HepG2 (cell line): ENCODE results near the gene GRB7. TPM values are rescaled to one million over a fixed set of nuclear protein-coding genes. Genes with fewer than 3 reads are reported as not detected.
A peak's percentile ranks its signal among the peaks of the same experiment; 100 is the strongest.

ENCODE experiments used
- AGO1 ChIP-seq: fragments of 200-400 bp; formaldehyde crosslinking; IDR thresholded peaks from 2 replicates; pipeline ENCODE4 v1.6.1; 2017; ENCODE audit warnings: mild to moderate bottlenecking, low read depth, low read length, moderate library complexity; ENCODE audit not compliant: poor library complexity, severe bottlenecking
- ARHGAP35 ChIP-seq: sonication (generic); formaldehyde crosslinking; IDR thresholded peaks from 2 replicates; pipeline ENCODE4 v1.9.0; 2022; ENCODE audit warnings: mild to moderate bottlenecking, inconsistent platforms, moderate library complexity, missing genetic modification reagents, borderline replicate concordance
- BHLHE40 ChIP-seq: IDR thresholded peaks from 2 replicates; pipeline ENCODE4 v1.6.1; 2011; ENCODE audit warnings: low read length, improper control_type of control experiment
- HNF1B ChIP-seq: sonication (generic); formaldehyde crosslinking; IDR thresholded peaks from 2 replicates; pipeline ENCODE4 v1.5.1; 2020; ENCODE audit warnings: mild to moderate bottlenecking, moderate library complexity, missing genetic modification reagents
- HNRNPH1 ChIP-seq: fragments of 200-400 bp; formaldehyde crosslinking; optimal IDR thresholded peaks from 2 replicates; pipeline ENCODE3; 2017; ENCODE audit warnings: mild to moderate bottlenecking, low read depth, low read length
- KDM5B ChIP-seq: sonication (generic); formaldehyde crosslinking; IDR thresholded peaks from 2 replicates; pipeline ENCODE4 v1.4.0; 2020; ENCODE audit warnings: missing genetic modification reagents, mild to moderate bottlenecking, borderline replicate concordance
- KLF12 ChIP-seq: sonication (generic); formaldehyde crosslinking; IDR thresholded peaks from 2 replicates; pipeline ENCODE4 v1.4.0; 2020; ENCODE audit warnings: missing genetic modification reagents, borderline replicate concordance
- NFYB ChIP-seq: sonication (generic); formaldehyde crosslinking; IDR thresholded peaks from 2 replicates; pipeline ENCODE4 v1.4.0; 2020; ENCODE audit warnings: missing genetic modification reagents
- POLR2A ChIP-seq, 2 experiments: IDR thresholded peaks; 2 replicates each; pipeline ENCODE4 v1.6.1; 2011; ENCODE audit warnings: low read depth in 2 of 2, low read length in 2 of 2, mild to moderate bottlenecking in 1 of 2, moderate library complexity in 1 of 2; ENCODE audit not compliant: insufficient read depth in 1 of 2
- RBM22 ChIP-seq: fragments of 200-400 bp; formaldehyde crosslinking; optimal IDR thresholded peaks from 2 replicates; pipeline ENCODE3; 2017; ENCODE audit warnings: mild to moderate bottlenecking, low read length, moderate library complexity
- SSRP1 ChIP-seq: IDR thresholded peaks from 2 replicates; pipeline ENCODE4 v1.6.1; 2016; ENCODE audit warnings: control low read depth
- STAT5B ChIP-seq: sonication (generic); formaldehyde crosslinking; IDR thresholded peaks from 2 replicates; pipeline ENCODE4 v1.4.0; 2020; ENCODE audit warnings: missing genetic modification reagents
- ZBTB46 ChIP-seq: sonication (generic); formaldehyde crosslinking; IDR thresholded peaks from 2 replicates; pipeline ENCODE4 v1.4.0; 2020; ENCODE audit warnings: mild to moderate bottlenecking, missing genetic modification reagents, borderline replicate concordance
- ZNF205 ChIP-seq: IDR thresholded peaks from 2 replicates; pipeline ENCODE4 v1.6.1; 2018; ENCODE audit warnings: missing biosample characterization, missing genetic modification reagents
- ZNF235 ChIP-seq: sonication (generic); formaldehyde crosslinking; IDR thresholded peaks from 2 replicates; pipeline ENCODE4 v1.8.1; 2023; ENCODE audit warnings: mild to moderate bottlenecking, missing genetic modification reagents, borderline replicate concordance
- ZNF589 ChIP-seq: sonication (generic); formaldehyde crosslinking; conservative IDR thresholded peaks from 2 replicates; pipeline ENCODE4 v1.8.0; 2022; ENCODE audit warnings: mild to moderate bottlenecking, moderate library complexity, missing genetic modification reagents
- ZSCAN25 ChIP-seq: sonication (generic); formaldehyde crosslinking; IDR thresholded peaks from 2 replicates; pipeline ENCODE4 v1.8.0; 2022; ENCODE audit warnings: mild to moderate bottlenecking, missing genetic modification reagents
- polyA plus RNA-seq, 8 experiments: library from polyadenylated mRNA; depleted of rRNA in 3 of 8; stranded (reverse) in 7 of 8; unstranded in 1 of 8; fragments of >200 nt; fragmentation: Illumina TruSeq in 4 of 8; extraction: Trizol in 4 of 8; gene quantifications; 2 replicates each; pipeline versions ENCODE4 v1.2.1 to v1.2.3, GENCODE V29; 2011 to 2016; ENCODE audit warnings: low read depth in 4 of 8, missing spikeins in 1 of 8, mixed read lengths in 1 of 8; ENCODE audit not compliant: insufficient read depth in 1 of 8
- total RNA-seq, 5 experiments: library from RNA; depleted of rRNA; stranded (reverse); fragments of >200 nt; fragmentation: Illumina TruSeq; extraction: Trizol; gene quantifications; 2 replicates each; pipeline ENCODE4 v1.2.3, GENCODE V29; 2016; ENCODE audit warnings: low read depth in 1 of 5
- TF ChIP-seq, protein P1 (sequence below): sonication (generic); formaldehyde crosslinking; IDR thresholded peaks from 2 replicates; pipeline ENCODE4 v1.4.0; 2020; ENCODE audit warnings: mild to moderate bottlenecking, missing genetic modification reagents
- TF ChIP-seq, protein P2 (sequence below): sonication (generic); formaldehyde crosslinking; IDR thresholded peaks from 2 replicates; pipeline ENCODE4 v1.4.0; 2020; ENCODE audit warnings: mild to moderate bottlenecking, missing genetic modification reagents
- TF ChIP-seq, protein P3 (sequence below): sonication (generic); formaldehyde crosslinking; IDR thresholded peaks from 2 replicates; pipeline ENCODE4 v1.4.0; 2020; ENCODE audit warnings: mild to moderate bottlenecking, missing genetic modification reagents

GRB7 gene
- total and polyA plus RNA-seq, 2 of the 13 experiments (the other 11 are each of a cell fraction or from before 2014, with no cell fraction given) = 60.2 to 77.7 TPM

DNA sequence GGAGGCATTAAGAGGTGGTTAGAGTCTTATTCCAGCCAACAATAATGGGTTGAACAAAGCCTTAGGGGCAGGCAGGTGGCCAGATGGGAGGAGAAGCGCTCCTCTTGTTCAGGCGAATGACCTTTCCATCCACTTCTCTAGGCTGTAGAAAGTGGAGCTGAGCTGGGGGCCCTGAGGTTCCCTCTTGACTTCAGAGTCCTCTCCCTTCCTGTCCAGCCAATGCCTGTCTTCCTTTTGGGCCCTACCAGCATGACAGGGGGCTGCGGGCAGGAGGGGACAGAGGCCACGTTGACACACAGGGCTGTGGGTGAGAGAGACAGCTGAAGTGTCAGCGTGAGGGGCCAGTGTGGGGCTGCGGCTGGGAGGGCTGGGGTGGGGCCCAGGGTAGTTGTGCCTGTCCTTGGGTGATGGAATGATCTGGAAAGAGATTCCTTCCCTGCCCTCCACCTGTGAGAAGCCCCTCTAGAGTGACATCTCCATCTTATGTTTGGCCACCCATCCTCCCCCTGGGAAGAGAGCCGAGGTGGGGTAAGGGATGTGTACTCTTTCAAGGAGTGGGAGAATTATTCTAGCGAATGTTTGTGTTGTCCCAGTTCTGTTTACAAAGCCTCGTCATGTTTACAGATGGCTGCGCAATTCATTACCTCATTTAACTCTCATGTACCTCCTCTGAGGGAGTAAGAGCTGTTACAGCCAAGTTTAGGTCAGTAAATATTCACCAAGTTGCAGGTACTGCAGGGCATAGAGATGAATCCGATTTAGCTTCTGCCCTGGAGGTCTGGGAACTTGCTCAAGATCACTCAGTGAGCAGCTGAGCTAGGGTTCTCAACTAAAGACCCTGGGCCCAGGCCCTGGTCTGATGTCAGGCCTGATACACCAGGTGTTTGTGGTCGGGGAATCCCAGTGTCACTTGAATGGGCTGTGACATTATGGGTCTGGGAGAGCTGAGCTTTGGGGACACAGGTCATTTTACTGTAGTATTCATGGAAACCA lies 34.5 kb upstream of the GRB7 start (continued):
- TF ChIP-seq HNF1B (CRISPR knock-in tag) = peak; percentile 72
- no peak for TF ChIP-seq HNRNPH1
- TF ChIP-seq SSRP1 = no peak; the same call in none of the 2 replicates
- peak; percentile 96 for TF ChIP-seq ZSCAN25 (CRISPR knock-in tag)
- 0 out of 2 replicates have a peak, but pooled peaks have one; percentile 16 for TF ChIP-seq NFYB
- TF ChIP-seq STAT5B (CRISPR knock-in tag) = no peak
- TF ChIP-seq, protein P1, sequence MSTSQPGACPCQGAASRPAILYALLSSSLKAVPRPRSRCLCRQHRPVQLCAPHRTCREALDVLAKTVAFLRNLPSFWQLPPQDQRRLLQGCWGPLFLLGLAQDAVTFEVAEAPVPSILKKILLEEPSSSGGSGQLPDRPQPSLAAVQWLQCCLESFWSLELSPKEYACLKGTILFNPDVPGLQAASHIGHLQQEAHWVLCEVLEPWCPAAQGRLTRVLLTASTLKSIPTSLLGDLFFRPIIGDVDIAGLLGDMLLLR (CRISPR knock-in tag) = no peak
- TF ChIP-seq AGO1 = no peak
- no peak for TF ChIP-seq RBM22
- TF ChIP-seq ZNF205 (CRISPR knock-in tag) = no peak
- TF ChIP-seq, protein P2, sequence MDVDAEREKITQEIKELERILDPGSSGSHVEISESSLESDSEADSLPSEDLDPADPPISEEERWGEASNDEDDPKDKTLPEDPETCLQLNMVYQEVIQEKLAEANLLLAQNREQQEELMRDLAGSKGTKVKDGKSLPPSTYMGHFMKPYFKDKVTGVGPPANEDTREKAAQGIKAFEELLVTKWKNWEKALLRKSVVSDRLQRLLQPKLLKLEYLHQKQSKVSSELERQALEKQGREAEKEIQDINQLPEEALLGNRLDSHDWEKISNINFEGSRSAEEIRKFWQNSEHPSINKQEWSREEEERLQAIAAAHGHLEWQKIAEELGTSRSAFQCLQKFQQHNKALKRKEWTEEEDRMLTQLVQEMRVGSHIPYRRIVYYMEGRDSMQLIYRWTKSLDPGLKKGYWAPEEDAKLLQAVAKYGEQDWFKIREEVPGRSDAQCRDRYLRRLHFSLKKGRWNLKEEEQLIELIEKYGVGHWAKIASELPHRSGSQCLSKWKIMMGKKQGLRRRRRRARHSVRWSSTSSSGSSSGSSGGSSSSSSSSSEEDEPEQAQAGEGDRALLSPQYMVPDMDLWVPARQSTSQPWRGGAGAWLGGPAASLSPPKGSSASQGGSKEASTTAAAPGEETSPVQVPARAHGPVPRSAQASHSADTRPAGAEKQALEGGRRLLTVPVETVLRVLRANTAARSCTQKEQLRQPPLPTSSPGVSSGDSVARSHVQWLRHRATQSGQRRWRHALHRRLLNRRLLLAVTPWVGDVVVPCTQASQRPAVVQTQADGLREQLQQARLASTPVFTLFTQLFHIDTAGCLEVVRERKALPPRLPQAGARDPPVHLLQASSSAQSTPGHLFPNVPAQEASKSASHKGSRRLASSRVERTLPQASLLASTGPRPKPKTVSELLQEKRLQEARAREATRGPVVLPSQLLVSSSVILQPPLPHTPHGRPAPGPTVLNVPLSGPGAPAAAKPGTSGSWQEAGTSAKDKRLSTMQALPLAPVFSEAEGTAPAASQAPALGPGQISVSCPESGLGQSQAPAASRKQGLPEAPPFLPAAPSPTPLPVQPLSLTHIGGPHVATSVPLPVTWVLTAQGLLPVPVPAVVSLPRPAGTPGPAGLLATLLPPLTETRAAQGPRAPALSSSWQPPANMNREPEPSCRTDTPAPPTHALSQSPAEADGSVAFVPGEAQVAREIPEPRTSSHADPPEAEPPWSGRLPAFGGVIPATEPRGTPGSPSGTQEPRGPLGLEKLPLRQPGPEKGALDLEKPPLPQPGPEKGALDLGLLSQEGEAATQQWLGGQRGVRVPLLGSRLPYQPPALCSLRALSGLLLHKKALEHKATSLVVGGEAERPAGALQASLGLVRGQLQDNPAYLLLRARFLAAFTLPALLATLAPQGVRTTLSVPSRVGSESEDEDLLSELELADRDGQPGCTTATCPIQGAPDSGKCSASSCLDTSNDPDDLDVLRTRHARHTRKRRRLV (CRISPR knock-in tag) = no peak
- TF ChIP-seq ZNF589 (CRISPR knock-in tag) = no peak
- no peak for TF ChIP-seq KLF12 (CRISPR knock-in tag)
- no peak for TF ChIP-seq ZBTB46 (CRISPR knock-in tag)
- no peak for TF ChIP-seq KDM5B
- no peak for TF ChIP-seq ZNF235 (CRISPR knock-in tag)
- no peak for TF ChIP-seq BHLHE40
- TF ChIP-seq ARHGAP35 (CRISPR knock-in tag) = no peak
- TF ChIP-seq, protein P3, sequence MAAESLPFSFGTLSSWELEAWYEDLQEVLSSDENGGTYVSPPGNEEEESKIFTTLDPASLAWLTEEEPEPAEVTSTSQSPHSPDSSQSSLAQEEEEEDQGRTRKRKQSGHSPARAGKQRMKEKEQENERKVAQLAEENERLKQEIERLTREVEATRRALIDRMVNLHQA = no peak
- peak; percentile 47 to 54; a peak in 3 of 4 replicates for TF ChIP-seq POLR2A (IDR thresholded peaks at IDR 0.05; ENCODE audit: insufficient read depth in 1 of 2, low read depth in 2 of 2, low read length in 2 of 2)
